M059J (cell line): ENCODE results near the gene RNF128. TPM values are rescaled to one million over a fixed set of nuclear protein-coding genes. Genes with fewer than 3 reads are reported as not detected.
"Not testable (repeated sequence)": the region's sequence is repeated elsewhere in the genome, so short reads cannot be mapped to it uniquely, and the experiment has no call there.

Experiments used
- DNase-seq: peaks from one replicate; pipeline ENCODE4 v3.0.0-alpha.2; 2012; ENCODE audit warnings: low read depth
- total RNA-seq: library from RNA; depleted of rRNA; stranded (reverse); fragments of >200 nt; shearing (Covaris generic); gene quantifications from 2 replicates; pipeline ENCODE4 v1.2.3, GENCODE V29; 2014; rRNA removed

The RNF128 gene
- total RNA-seq, 1 experiment from 2014 or later, result 0.20 TPM

DNA sequence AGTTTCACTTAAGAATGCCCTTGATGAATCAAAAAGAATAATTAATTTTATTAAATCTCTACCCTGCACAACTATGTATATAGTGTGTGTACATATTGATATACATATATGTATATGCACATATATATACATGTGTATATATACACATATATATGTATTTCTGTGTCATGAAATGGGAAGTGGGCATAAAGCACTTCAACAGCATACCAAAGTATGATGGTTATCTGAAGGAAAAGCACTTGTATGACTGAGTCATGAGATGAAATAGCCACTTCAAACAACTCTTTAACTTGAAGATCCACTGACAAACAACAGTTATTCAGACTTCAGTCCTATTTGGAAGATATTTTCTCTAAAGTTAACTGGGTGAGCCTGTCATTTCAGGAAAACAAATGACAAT, 16.3 kb downstream of the RNF128 start:
- no peak for DNase-seq

DNA sequence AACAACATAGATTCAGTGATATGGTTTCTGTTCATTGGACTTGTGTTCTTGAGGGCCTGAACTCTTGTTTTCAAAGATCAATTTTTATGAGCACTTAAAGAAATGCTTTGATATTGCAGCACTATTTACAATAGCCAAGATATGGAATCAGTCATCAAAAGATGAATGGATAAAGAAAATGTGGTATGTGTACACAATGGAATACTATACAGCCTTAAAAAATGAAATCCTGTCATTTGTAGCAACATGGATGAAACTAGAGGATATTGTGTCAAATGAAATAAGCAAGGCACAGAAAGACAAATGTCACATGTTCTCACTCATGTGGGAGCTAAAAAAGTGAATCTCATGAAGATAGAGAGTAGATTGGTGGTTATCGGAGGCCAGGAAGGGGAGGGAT, 21.9 kb downstream of the RNF128 start:
- DNase-seq, result no peak

DNA sequence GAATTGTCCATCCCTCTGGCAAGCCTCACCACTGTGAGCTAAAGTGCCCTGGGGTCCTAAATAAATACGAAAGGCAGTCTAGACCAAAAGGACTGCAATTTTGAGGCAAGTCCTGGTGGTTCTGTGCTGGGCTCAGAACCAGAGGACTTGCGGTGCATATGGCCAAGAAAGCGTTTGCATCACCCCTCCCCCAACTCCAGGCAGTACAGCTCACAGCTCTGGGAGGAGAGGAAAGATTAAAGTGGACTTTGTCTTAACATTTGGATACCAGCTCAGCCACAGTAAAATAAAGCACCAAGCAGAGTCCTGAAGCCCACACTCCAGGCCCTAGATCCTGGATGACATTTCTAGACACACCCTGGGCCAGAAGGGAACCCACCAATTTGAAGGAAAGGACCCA, 24.9 kb downstream of the RNF128 start:
- no peak for DNase-seq

DNA sequence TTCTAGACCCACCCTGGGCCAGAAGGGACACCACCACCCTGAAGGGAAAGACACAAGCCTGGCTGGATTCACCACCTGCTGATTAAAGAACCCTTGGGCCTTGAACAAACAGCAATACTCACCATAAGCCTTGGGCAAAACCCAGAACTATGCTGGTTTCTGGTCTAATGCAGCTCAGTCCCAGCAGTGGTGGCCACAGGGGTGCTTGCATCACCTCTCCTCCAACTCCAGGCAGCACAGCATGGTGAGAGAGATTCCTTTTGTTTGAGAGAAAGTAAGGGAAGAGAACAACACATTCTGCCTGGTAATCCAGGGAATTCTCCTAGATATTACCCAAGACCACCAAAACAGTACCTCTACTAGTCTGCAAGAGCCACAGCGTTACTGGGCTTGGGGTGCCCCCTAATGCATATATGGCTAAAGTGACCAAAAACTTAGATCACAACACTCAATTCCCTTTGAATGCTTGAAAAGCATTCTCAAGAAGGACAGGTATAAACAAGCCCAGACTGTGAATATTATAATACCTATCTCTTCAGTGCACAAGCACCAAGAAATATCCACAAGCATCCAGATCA, 25.7 kb downstream of the RNF128 start:
- DNase-seq, result peak; percentile 3

DNA sequence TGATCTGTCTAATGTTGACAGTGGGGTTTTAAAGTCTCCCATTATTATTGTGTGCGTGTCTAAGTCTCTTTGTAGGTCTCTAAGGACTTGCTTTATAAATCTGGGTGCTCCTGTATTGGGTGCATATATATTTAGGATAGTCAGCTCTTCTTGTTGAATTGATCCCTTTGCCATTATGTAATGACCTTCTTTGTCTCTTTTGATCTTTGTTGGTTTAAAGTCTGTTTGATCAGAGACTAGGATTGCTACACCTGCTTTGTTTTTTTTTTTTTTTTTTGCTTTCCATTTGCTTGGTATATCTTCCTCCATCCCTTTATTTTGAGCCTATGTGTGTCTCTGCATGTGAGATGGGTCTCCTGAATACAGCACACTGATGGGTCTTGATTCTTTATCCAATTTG, 42.8 kb downstream of the RNF128 start:
- not testable (repeated sequence) for DNase-seq

DNA sequence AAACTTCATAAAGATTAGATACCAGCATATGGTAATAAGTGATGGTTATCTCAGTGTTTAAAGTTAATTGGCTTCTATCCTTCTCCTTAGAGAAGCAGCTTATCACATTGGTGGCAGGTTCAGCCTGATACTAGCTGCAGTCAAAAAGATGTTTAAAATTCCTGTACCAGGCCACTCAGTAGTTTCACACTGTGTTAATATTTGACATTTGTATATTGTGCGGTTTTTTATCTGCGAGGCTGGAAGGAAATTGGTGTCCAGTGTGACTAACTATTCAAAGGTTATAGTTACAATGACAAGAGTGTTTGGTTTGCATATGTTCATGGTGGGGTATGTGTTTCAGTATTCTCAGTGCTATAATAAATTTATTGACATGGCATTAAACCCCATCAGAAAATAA, 48.5 kb downstream of the RNF128 start:
- no peak for DNase-seq

DNA sequence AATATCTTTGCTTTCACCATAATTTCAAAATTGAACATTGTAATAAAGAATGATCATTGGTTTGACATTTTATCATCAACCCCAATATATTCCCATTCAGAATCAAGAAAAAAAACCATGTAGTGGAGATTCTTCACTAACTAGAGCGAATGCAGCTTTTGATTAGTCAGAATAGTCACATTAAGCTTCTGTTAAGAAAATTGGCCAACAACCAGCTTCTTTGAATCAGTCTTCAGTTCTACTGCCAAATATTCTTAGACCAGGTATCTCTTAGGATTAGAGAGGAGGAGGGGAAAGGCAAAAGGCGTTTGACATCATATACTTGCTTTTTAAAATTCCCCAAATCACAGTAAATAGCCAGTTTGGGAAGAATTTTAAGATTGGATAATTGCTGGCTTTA, 53.8 kb downstream of the RNF128 start:
- DNase-seq, result no peak

DNA sequence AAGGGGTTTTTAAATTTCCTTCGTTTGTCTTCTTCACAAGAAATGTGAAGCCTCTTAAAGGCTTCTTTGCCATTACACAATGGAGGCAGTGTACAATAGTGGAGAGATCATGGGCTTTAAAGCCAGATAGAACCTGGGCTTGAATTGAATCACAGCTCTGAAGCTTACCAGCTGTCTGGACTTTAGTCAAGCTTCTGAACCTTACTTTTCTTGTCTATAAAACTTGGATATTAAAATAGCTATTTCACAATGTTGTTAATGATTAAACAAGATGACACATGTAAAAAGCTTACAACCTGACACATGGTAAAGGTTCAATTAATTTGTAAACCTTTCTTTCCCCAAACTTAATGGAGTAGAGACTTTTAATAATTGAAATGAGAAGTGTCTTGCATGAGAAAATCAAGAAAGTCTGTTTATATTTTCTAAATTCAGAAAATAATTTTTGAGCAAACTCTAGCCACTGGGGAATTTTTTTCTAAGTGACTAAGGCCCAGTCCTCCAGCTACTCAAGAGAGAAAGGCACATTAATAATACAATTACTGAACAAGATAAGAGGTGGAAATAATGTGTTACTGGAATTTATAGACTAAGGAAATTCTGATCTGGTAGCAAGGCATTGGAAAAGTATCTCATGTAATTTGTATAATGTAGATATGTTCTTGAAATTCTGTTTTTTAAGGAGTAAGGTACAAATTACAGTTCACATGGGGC, 54.3 kb downstream of the RNF128 start:
- DNase-seq, result no peak

DNA sequence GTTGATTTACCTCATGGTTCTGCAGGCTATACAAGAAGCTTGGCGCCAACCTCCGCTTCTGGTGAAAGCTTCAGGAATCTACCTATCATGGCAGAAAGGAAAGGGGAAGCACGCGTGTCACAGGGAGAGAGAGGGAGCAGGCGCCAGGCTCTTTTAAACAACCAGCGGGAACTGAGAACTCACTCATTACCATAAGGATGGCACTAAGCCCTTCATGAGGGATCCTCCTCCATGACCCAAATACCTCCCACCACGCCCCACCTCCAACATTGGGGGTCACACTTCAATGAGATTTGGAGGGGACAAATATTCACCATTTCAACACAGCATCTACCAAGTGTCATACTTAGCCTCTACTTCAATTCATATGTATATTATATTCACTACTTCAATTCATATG, 57.2 kb downstream of the RNF128 start:
- DNase-seq, result no peak

DNA sequence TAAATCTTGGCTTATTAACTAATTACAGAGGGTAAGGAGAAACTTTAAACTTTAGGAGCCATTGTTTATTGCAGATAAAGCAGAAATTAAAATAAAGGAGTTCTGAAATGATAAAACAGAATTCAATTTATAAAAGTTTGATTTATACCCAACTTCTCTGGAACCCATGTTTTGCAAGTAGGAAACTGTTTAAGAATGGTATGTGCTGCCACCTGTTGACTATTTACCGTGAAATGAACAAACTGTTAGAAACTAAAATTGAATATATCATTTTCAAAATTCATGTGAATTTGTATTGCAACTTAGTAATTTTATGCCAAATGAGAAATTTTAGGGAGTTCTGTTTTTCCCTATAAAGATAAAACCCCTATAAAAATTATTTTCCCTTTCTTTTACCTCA, 65.0 kb downstream of the RNF128 start:
- peak; percentile 7 for DNase-seq

DNA sequence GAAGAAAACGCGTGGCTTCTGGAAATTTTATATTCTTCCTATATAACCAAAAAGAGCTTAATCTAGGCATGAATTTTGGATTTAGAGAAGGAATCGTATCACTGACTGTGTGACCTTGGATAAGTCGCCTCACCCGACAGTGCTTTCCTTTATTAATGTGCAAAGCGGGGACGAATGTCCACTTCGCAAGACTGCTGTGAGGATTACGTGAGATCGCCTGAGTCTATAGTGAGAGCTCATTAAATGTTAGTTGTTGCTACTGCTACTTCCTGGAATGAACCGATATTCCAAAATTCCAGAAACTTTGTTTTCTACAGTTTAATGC, 75.5 kb downstream of the RNF128 start:
- DNase-seq, result no peak

DNA sequence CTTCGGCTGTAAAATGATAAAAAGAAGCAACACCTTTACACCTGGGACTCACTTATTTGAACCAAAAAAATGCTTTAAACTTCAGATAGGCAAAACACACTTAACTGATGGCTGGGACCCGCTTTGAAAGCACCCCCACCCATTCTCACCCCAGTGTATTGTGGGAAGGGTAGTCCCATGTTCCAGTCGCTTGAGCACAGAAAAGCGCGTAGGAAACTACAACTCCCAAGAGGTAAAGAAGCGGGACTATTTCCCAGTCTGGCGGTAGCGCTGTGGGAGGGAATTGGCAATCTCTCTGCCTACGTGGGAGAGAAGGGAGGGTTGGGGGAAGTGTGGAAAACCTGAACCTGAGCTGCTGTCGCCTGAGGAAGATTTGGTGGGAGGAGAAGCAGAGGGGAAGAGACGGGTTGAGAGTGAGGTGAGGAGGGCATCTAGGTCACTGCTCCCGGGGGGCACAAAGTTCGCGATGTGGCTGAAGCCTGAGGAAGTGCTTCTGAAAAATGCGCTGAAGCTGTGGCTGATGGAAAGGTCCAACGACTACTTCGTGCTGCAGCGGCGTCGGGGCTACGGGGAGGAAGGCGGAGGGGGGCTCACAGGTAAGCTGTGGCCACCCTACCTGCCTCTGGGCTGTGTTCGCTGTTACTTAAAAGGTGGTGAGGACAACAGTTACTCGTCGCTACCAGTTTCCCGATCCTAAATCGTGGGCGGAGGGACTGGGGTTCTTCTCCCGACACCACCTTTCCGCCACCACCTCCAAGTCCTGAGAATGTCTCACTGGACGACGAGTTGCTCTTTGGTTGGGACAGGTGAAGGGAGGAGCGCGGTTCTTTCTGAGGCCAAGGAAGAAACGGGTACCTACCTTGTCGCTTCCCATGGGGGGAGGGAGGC, 76.1 kb downstream of the RNF128 start, which contains the start of gene TBC1D8B:
TBC1D8B (plus strand) TSS at position 286 of the 888 bp plus-strand sequence; CDS start at position 467, 181 bp downstream.
- DNase-seq, result peak; percentile 96

DNA sequence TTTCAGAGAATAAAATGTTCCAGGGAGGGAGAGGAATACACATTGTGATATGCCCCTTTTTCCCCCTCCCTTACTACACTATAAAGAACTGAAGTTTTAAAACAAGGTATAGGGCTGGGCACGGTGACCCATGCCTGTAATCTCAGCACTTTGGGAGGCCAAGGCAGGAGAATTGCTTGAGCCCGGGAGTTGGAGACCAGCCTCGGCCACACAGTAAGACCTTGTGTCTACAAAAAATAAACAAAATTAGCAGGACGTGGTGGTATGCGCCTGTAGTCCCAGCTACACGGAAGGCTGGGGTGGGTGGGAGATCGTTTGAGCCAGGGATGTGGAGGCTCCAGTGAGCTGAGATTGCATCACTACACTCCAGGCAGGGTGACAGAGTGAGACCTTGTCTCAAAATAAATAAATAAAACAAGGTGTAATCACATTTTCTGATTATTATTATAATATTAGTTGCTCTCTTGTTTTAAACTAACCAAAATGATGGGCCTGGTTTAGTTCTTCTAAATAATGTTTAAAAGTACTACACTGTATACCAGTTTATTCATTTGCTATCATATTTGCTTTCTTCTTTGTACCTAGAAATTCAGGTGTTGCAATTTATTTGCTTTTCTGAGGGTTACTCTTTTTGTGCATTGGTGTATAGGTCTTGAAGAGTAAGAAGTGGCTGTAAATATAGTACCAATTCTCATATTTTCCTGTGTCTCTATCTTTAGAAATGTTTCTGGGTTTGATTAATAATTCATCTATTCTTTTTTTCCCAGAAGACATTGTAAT, 84.8 kb downstream of the RNF128 start:
- no peak for DNase-seq

DNA sequence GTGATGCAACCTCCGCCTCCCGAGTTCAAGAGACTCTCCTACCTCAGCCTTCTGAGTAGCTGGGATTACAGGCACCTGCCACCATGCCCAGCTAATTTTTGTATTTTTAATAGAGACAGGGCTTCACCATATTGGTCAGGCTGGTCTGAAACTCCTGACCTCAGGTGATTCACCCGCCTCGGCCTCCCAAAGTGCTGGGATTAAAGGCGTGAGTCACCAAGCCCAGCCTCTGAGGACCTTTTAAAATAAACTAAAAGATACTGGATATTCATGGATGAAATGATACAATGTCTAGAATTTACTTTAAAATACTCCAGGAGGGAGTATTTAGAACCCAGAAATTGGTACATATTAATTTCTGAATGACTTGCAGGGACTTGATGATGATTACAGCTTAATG, 86.4 kb downstream of the RNF128 start:
- peak; percentile 70 for DNase-seq

DNA sequence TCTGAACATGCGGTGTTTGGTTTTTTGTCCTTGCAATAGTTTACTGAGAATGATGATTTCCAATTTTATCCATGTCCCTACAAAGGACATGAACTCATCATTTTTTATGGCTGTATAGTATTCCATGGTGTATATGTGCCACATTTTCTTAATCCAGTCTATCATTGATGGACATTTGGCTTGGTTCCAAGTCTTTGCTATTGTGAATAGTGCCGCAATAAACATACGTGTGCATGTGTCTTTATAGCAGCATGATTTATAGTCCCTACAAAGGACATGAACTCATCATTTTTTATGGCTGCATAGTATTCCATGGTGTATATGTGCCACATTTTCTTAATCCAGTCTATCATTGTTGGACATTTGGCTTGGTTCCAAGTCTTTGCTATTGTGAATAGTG, 87.6 kb downstream of the RNF128 start:
- not testable (repeated sequence) for DNase-seq

Other genes with a start within 250 kb of the RNF128 start
- 0.32 TPM in 1 of 2 replicates, not detected in the other for gene RADX, start 114.7 kb upstream of the RNF128 start, total RNA-seq
- 5.1 and 9.5 TPM in 2 replicates for gene TBC1D8B, start 76.0 kb downstream of the RNF128 start, total RNA-seq
- not detected in 2 replicates for gene RIPPLY1, start 176.6 kb downstream of the RNF128 start, total RNA-seq
- gene CLDN2, start 193.7 kb downstream of the RNF128 start, total RNA-seq, result not detected in 2 replicates